Erythroblast (primary cell): ENCODE data around the gene MRPL19.

Experiments
- GATA1 ChIP-seq: IDR thresholded peaks from 2 replicates; pipeline ENCODE4 v1.6.1; 2011; ENCODE audit warnings: low read depth, mild to moderate bottlenecking, control low read depth, low read length, moderate library complexity
- POLR2A ChIP-seq: IDR thresholded peaks from 2 replicates; pipeline ENCODE4 v1.6.1; 2011; ENCODE audit warnings: mild to moderate bottlenecking, low read length

- no peak for TF ChIP-seq POLR2A
- no peak for TF ChIP-seq GATA1
Observed at GRCh38 chr2:75703589-75704287, 57.2 kb downstream of the MRPL19 start.
